ENCODE results near the gene TFDP2. TPM values are rescaled to one million over a fixed set of nuclear protein-coding genes. Genes with fewer than 3 reads are reported as not detected.

The TFDP2 gene
- total and polyA plus RNA-seq, 2 experiments from 2014 or later = 150 to 410 TPM

DNA sequence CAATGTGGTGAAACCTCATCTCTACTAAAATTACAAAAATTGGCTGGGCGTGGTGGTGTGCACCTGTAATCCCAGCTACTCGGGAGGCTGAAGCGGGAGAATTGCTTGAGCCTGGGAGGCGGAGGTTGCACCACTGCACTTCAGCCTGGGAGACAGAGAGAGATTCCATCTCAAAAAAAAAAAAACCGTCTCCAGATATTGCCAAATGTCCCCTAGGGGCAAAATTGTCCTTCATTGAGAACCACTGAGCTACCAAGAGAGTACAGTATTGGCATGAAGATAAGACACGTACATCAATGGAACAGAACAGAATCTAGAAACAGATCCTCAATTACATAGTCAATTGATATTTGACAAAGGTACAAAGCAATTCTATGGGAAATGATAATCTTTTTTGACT is 98.0 kb downstream of the TFDP2 start:
- Histone ChIP-seq H3K27ac (ENCODE audit: low read depth) (no peak overlapping the region), H3K36me3 (ENCODE audit: insufficient read depth) (no peaks in the 10 kb centered on the region), H3K79me2 (replicated peaks; ENCODE audit: insufficient read depth) (no peaks in the 10 kb centered on the region), H4K20me1 (replicated peaks; ENCODE audit: insufficient read depth) (no peaks in the 10 kb centered on the region), H3K4me1 (ENCODE audit: insufficient read depth) (peaks cover 10% of the 10 kb centered on the region; the same call in 1 of the 2 replicates), H3K4me2 (no peak overlapping the region), H3K9me2 (ENCODE audit: insufficient read depth) (no peaks in the 10 kb centered on the region), H3K4me3 (no peak overlapping the region), H3F3A (replicated peaks; ENCODE audit: low read depth) (no peaks in the 10 kb centered on the region), H3K27me3 (ENCODE audit: insufficient read depth) (no peaks in the 10 kb centered on the region), H2AFZ (no peak overlapping the region)
- Mint-ChIP-seq H3K36me3 (ENCODE audit: low read depth) (peaks cover 4% of the 10 kb centered on the region; the same call in 2 of the 3 replicates), H3K4me3 (no peak overlapping the region), H3K27me3 (ENCODE audit: insufficient read depth, low read depth, poor library complexity) (peaks cover 2% of the 10 kb centered on the region), H3K9me3 (peaks cover 4% of the 10 kb centered on the region; the same call in 1 of the 3 replicates), H3K4me1 (peaks cover 12% of the 10 kb centered on the region; the same call in 2 of the 3 replicates), H3K27ac (no peak overlapping the region)
- TF ChIP-seq, protein P1, sequence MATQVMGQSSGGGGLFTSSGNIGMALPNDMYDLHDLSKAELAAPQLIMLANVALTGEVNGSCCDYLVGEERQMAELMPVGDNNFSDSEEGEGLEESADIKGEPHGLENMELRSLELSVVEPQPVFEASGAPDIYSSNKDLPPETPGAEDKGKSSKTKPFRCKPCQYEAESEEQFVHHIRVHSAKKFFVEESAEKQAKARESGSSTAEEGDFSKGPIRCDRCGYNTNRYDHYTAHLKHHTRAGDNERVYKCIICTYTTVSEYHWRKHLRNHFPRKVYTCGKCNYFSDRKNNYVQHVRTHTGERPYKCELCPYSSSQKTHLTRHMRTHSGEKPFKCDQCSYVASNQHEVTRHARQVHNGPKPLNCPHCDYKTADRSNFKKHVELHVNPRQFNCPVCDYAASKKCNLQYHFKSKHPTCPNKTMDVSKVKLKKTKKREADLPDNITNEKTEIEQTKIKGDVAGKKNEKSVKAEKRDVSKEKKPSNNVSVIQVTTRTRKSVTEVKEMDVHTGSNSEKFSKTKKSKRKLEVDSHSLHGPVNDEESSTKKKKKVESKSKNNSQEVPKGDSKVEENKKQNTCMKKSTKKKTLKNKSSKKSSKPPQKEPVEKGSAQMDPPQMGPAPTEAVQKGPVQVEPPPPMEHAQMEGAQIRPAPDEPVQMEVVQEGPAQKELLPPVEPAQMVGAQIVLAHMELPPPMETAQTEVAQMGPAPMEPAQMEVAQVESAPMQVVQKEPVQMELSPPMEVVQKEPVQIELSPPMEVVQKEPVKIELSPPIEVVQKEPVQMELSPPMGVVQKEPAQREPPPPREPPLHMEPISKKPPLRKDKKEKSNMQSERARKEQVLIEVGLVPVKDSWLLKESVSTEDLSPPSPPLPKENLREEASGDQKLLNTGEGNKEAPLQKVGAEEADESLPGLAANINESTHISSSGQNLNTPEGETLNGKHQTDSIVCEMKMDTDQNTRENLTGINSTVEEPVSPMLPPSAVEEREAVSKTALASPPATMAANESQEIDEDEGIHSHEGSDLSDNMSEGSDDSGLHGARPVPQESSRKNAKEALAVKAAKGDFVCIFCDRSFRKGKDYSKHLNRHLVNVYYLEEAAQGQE (IDR thresholded peaks at IDR 0.05; ENCODE audit: unreplicated experiment) = no peak
- TF ChIP-seq ZNF114 (CRISPR knock-in tag; IDR thresholded peaks at IDR 0.05) = no peak
- no peak for TF ChIP-seq EZH2 (IDR thresholded peaks at IDR 0.05; ENCODE audit: low read depth, unreplicated experiment)
- no peak for TF ChIP-seq ZNF331 (CRISPR knock-in tag; IDR thresholded peaks at IDR 0.05; ENCODE audit: low read depth)
- TF ChIP-seq CREB1 (CRISPR knock-in tag; IDR thresholded peaks at IDR 0.05; ENCODE audit: low read depth) = no peak
- TF ChIP-seq, protein P2, sequence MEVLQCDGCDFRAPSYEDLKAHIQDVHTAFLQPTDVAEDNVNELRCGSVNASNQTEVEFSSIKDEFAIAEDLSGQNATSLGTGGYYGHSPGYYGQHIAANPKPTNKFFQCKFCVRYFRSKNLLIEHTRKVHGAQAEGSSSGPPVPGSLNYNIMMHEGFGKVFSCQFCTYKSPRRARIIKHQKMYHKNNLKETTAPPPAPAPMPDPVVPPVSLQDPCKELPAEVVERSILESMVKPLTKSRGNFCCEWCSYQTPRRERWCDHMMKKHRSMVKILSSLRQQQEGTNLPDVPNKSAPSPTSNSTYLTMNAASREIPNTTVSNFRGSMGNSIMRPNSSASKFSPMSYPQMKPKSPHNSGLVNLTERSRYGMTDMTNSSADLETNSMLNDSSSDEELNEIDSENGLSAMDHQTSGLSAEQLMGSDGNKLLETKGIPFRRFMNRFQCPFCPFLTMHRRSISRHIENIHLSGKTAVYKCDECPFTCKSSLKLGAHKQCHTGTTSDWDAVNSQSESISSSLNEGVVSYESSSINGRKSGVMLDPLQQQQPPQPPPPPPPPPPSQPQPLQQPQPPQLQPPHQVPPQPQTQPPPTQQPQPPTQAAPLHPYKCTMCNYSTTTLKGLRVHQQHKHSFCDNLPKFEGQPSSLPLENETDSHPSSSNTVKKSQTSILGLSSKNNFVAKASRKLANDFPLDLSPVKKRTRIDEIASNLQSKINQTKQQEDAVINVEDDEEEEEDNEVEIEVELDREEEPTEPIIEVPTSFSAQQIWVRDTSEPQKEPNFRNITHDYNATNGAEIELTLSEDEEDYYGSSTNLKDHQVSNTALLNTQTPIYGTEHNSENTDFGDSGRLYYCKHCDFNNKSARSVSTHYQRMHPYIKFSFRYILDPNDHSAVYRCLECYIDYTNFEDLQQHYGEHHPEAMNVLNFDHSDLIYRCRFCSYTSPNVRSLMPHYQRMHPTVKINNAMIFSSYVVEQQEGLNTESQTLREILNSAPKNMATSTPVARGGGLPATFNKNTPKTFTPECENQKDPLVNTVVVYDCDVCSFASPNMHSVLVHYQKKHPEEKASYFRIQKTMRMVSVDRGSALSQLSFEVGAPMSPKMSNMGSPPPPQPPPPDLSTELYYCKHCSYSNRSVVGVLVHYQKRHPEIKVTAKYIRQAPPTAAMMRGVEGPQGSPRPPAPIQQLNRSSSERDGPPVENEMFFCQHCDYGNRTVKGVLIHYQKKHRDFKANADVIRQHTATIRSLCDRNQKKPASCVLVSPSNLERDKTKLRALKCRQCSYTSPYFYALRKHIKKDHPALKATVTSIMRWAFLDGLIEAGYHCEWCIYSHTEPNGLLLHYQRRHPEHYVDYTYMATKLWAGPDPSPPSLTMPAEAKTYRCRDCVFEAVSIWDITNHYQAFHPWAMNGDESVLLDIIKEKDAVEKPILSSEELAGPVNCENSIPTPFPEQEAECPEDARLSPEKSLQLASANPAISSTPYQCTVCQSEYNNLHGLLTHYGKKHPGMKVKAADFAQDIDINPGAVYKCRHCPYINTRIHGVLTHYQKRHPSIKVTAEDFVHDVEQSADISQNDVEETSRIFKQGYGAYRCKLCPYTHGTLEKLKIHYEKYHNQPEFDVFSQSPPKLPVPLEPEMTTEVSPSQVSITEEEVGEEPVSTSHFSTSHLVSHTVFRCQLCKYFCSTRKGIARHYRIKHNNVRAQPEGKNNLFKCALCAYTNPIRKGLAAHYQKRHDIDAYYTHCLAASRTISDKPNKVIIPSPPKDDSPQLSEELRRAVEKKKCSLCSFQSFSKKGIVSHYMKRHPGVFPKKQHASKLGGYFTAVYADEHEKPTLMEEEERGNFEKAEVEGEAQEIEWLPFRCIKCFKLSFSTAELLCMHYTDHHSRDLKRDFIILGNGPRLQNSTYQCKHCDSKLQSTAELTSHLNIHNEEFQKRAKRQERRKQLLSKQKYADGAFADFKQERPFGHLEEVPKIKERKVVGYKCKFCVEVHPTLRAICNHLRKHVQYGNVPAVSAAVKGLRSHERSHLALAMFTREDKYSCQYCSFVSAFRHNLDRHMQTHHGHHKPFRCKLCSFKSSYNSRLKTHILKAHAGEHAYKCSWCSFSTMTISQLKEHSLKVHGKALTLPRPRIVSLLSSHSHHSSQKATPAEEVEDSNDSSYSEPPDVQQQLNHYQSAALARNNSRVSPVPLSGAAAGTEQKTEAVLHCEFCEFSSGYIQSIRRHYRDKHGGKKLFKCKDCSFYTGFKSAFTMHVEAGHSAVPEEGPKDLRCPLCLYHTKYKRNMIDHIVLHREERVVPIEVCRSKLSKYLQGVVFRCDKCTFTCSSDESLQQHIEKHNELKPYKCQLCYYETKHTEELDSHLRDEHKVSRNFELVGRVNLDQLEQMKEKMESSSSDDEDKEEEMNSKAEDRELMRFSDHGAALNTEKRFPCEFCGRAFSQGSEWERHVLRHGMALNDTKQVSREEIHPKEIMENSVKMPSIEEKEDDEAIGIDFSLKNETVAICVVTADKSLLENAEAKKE (CRISPR knock-in tag; IDR thresholded peaks at IDR 0.05) = no peak
- TF ChIP-seq, protein P3, sequence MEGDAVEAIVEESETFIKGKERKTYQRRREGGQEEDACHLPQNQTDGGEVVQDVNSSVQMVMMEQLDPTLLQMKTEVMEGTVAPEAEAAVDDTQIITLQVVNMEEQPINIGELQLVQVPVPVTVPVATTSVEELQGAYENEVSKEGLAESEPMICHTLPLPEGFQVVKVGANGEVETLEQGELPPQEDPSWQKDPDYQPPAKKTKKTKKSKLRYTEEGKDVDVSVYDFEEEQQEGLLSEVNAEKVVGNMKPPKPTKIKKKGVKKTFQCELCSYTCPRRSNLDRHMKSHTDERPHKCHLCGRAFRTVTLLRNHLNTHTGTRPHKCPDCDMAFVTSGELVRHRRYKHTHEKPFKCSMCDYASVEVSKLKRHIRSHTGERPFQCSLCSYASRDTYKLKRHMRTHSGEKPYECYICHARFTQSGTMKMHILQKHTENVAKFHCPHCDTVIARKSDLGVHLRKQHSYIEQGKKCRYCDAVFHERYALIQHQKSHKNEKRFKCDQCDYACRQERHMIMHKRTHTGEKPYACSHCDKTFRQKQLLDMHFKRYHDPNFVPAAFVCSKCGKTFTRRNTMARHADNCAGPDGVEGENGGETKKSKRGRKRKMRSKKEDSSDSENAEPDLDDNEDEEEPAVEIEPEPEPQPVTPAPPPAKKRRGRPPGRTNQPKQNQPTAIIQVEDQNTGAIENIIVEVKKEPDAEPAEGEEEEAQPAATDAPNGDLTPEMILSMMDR (conservative IDR thresholded peaks at IDR 0.05; ENCODE audit: low read depth in 2 of 2) = no peak
- TF ChIP-seq JUNB (IDR thresholded peaks at IDR 0.05; ENCODE audit: unreplicated experiment) = no peak
- ATAC-seq = no peak
- no peak for DNase-seq (ENCODE audit: low spot score)

Measured in GM23338 (cell line).